Measurements from ENCODE around the gene PCIF1.

Gene PCIF1

DNA sequence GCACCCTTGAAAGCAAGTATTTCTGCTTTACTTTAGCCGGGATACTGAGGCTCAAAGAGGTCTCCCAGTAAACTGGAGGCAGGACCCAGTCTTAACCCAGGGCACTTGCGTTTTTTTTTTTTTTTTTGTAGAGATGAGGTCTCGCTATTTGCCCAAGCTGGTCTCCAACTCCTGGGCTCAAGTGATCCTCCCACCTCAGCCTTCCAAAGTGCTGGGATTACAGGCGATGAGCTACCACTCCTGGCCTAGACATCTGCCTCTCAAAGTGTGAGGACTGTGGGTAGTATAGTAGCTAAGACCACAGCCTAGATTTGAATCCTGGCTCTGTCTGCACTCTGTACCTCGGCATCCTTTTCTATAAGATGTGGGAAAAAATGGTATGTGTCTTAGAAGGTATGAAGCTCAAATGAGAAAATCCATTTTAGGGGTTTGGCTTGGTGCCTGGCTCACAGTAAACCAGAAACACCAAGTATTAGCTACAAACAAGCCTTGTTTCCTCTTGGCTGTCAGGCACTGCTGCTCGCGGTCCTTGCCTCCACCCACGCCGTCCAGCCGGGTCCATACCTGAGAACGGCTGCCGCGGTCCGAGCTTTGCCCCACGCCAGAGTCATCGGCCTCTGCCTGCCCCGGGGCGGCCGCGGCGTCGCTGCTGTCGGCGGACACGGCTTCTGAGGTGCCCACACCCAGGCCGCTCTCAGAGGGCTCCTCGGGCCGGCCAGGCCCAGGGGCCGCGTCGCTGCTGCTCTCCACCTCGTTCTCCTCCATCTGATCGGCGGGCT, 36.4 kb downstream of the PCIF1 start:
- TF ChIP-seq, protein P1, sequence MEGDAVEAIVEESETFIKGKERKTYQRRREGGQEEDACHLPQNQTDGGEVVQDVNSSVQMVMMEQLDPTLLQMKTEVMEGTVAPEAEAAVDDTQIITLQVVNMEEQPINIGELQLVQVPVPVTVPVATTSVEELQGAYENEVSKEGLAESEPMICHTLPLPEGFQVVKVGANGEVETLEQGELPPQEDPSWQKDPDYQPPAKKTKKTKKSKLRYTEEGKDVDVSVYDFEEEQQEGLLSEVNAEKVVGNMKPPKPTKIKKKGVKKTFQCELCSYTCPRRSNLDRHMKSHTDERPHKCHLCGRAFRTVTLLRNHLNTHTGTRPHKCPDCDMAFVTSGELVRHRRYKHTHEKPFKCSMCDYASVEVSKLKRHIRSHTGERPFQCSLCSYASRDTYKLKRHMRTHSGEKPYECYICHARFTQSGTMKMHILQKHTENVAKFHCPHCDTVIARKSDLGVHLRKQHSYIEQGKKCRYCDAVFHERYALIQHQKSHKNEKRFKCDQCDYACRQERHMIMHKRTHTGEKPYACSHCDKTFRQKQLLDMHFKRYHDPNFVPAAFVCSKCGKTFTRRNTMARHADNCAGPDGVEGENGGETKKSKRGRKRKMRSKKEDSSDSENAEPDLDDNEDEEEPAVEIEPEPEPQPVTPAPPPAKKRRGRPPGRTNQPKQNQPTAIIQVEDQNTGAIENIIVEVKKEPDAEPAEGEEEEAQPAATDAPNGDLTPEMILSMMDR (conservative IDR thresholded peaks at IDR 0.05; ENCODE audit: low read depth), result no peak
- POLR2A ChIA-PET (ENCODE audit: low non-redundant PET), result interaction anchor here (0.7 to 3.2 kb wide), 5 partner anchors 12 to 137 kb away, joined by 3 to 20 read pairs (median 4); partner anchors contain the start of genes PCIF1 and SNX21
- DNase-seq (ENCODE audit: low spot score), result no peak

DNA sequence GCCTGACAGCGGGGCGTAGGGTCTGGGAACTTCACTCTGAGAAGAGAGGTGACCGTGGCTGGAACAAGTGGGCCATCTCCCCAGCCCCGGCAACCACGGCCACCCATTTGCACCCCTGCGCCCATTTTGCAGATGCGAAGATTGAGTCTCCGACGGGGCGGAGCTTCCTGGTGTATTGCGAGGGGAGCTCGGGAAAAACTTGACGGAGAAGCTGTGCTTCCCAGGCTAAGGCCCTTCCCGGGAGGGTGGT, 36.9 kb downstream of the PCIF1 start:
- POLR2A ChIA-PET (ENCODE audit: low non-redundant PET), result interaction anchor here (3.2 kb wide), 1 partner anchor 37 kb away, joined by 20 read pairs; the partner anchor contains the start of gene PCIF1

More for the DNA sequence above, 36.4 kb downstream of the PCIF1 start:
- CTCF ChIA-PET, result interaction anchor here (0.5 to 7.4 kb wide), 19 partner anchors 10 to 467 kb away, joined by 3 to 79 read pairs (median 6); partner anchors contain the start of genes MMP9 and PCIF1
- peak overlapping the region; percentile 99 for H3K27ac ChIP-seq

DNA sequence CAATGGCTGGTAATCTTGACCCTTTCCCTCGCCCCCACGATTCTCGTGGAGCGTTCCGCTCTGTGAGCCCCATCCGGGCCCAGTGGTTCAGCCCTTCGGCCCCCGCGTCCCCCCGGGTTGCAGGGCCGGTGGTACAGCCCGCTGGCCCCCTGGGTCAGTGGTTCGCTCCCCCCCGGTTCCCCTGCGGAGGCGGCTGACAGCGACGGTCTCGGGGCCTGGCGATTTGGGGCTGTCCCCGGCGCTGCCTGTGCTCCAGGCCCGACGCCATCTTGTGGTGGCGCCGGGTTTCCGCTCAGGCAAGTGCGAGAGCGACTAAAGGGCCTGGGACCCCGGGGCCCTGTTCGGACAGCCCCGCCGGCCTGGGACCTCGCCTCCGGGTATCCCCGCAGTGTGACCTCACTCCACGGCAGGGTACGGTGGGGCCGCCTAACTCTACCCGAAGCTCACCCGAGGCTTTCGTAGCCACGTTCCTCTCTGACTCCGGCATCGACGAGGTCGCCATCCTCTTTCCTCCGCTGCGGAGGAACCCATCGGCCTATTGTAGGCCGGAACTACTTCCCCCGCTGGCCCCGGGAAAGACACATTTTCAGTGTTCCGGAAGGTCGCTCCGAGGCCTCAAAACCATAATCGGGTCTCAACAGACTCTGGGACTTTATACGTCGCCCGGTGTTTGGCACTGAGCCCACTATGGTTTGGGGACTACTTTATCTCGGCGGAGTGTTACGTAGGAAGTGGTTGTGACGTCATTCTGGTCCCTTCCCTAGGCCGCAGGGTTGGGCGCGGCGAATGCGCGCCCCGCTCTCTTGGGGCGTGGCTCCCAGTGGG, 37.4 kb downstream of the PCIF1 start, which contains the start of gene ZNF335:
ZNF335 (minus strand) TSS at position 529 of the 825 bp plus-strand sequence. CDS start 793 bp downstream, outside the sequence.
- DNase-seq (ENCODE audit: low spot score), result peak; percentile 100
- CTCF ChIA-PET, result interaction anchor here (0.6 to 7.4 kb wide), 7 partner anchors 11 to 625 kb away, joined by 3 to 79 read pairs (median 15); partner anchors contain the start of gene PCIF1
- peak within 1 kb of the TSS; percentile 99 for H3K27ac ChIP-seq

More for the DNA sequence above, 36.9 kb downstream of the PCIF1 start:
- H3K27ac ChIP-seq, result peak overlapping the region; percentile 99
- no peak for DNase-seq (ENCODE audit: low spot score)
- TF ChIP-seq, protein P1 (conservative IDR thresholded peaks at IDR 0.05; ENCODE audit: low read depth), result no peak
- CTCF ChIA-PET, result interaction anchor here (1.2 to 7.4 kb wide), 8 partner anchors 11 to 202 kb away, joined by 3 to 79 read pairs (median 15); partner anchors contain the start of gene PCIF1

DNA sequence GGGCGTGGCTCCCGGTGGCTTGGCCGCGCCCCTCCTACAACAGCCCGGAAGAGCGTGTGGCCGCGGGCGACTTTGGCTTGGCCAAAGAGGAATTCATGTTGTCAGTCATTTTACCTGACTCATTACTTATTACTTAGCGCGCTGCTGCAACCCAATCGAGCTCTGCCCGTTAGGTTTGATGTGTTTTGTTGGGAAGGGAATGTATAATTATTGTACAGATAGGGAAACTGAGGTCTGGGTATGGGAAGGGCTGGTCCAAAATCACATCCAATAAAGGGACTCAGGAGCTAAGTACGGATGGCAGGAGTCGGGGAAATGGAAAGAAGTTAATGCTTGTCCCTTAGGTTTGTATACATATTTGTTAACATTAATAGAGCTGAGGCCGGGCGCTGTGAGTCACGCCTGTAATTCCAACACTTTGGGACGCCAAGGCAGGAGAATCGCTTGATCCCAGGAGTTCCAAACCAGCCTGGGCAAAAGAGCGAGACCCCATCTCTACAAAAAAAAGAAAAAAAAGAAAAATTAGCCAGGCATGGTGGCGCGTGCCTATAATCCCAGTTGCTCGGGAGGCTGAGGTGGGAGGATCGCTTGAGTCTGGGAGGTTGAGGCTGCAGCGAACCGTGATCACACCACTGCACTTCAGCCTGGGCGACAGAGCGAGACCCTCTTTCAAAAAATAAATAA, 38.2 kb downstream of the PCIF1 start:
- DNase-seq (ENCODE audit: low spot score), result peak; percentile 100
- POLR2A ChIA-PET (ENCODE audit: low non-redundant PET), result interaction anchor here (0.6 to 1.3 kb wide), 3 partner anchors 9 to 148 kb away, joined by 3 to 4 read pairs (median 3); no protein-coding TSS in a partner anchor
- H3K27ac ChIP-seq, result peak overlapping the region; percentile 99
- CTCF ChIA-PET, result interaction anchor here (0.6 to 7.4 kb wide), 6 partner anchors 14 to 624 kb away, joined by 3 to 79 read pairs (median 4); no protein-coding TSS in a partner anchor
- TF ChIP-seq, protein P1 (conservative IDR thresholded peaks at IDR 0.05; ENCODE audit: low read depth), result no peak

More for the DNA sequence above, 37.4 kb downstream of the PCIF1 start, which contains the start of gene ZNF335:
- POLR2A ChIA-PET (ENCODE audit: low non-redundant PET), result interaction anchor here (0.6 to 3.2 kb wide), 4 partner anchors 9 to 149 kb away, joined by 3 to 20 read pairs (median 4); partner anchors contain the start of gene PCIF1
- TF ChIP-seq, protein P1 (conservative IDR thresholded peaks at IDR 0.05; ENCODE audit: low read depth), result no peak

DNA sequence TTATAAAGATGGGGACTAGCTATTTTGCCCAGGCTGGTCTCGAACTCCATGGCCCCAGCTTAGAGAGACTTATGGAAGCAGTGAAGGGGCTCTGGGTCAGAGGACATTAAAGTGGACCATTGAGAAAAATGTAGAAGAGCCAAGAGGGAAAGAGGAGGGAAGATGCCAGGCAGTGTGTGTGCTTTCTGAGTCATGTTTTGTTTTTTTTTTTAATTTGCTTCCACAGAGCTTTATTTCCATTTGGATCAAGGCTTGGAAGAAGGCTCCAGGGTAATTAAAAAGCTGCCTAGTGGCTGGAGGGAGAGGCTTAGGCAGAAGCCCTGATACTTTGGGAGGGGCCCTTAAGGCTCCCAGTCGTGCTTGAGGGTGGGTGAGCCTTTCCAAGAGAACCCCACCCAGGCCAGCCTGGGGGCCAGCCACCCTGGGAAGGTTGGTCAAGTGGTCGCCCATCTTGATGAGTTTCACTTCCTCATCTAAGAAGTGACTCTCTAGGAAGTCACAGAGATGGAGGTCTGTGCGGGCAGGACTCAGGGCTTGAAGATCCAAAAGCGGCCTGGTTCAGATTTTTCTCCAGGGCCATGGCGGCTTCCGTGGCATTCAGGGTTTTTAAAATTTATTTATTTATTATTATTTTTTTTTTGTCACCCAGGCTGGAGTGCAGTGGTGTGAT, 40.5 kb downstream of the PCIF1 start:
- DNase-seq (ENCODE audit: low spot score), result no peak
- ChIA-PET POLR2A (ENCODE audit: low non-redundant PET) (interaction anchor here (0.7 to 1.0 kb wide), 2 partner anchors 40 to 388 kb away, joined by 4 to 6 read pairs; no protein-coding TSS in a partner anchor), CTCF (interaction anchor here (1.1 to 7.4 kb wide), 3 partner anchors 12 to 38 kb away, joined by 3 to 79 read pairs (median 32); no protein-coding TSS in a partner anchor)
- TF ChIP-seq, protein P1 (conservative IDR thresholded peaks at IDR 0.05; ENCODE audit: low read depth), result no peak
- no peak overlapping the region for H3K27ac ChIP-seq
